ENCODE measurements around the gene RAB3B.

Gene RAB3B, protein sequence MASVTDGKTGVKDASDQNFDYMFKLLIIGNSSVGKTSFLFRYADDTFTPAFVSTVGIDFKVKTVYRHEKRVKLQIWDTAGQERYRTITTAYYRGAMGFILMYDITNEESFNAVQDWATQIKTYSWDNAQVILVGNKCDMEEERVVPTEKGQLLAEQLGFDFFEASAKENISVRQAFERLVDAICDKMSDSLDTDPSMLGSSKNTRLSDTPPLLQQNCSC

DNA sequence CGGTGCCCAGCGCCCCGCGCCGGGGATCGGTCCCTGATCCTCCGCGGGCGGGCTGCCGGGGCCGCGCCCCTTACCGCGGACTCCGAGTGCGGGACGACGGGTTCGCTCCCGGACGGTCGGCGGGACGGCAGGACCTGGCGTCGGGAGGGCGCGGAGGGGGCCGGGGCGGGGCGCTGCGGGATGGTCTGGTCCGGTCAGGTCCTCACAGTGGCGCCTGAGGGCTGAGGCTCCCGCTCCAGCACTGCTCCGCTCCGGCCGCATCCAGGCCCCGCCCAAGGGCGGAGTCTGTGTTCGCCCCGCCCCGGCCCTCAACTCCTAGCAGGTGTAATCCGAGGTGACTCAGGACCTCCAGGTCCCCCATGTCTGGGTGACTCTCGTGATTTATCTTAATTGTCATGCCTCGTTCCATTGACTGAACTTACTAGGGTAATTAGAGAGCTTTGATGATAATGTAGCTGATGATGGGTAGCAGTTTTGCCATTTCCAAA lies at the start of gene RAB3B:
TSS of gene RAB3B (minus strand) at position 223 of the 488 bp plus-strand sequence. CDS start 13,583 bp downstream, outside the sequence.
- peak; percentile 64 for DNase-seq (ENCODE audit: low read depth, low spot score)
- in situ Hi-C loops (cut with HindIII; ENCODE audit: low sequenced_read_pairs): no loop called here
- H3K4me3 ChIP-seq (ENCODE audit: low read depth, low read length): peak within 1 kb of the TSS; percentile 55
- TF ChIP-seq, protein P1, sequence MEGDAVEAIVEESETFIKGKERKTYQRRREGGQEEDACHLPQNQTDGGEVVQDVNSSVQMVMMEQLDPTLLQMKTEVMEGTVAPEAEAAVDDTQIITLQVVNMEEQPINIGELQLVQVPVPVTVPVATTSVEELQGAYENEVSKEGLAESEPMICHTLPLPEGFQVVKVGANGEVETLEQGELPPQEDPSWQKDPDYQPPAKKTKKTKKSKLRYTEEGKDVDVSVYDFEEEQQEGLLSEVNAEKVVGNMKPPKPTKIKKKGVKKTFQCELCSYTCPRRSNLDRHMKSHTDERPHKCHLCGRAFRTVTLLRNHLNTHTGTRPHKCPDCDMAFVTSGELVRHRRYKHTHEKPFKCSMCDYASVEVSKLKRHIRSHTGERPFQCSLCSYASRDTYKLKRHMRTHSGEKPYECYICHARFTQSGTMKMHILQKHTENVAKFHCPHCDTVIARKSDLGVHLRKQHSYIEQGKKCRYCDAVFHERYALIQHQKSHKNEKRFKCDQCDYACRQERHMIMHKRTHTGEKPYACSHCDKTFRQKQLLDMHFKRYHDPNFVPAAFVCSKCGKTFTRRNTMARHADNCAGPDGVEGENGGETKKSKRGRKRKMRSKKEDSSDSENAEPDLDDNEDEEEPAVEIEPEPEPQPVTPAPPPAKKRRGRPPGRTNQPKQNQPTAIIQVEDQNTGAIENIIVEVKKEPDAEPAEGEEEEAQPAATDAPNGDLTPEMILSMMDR (IDR thresholded peaks at IDR 0.05; ENCODE audit: low read depth, low read length): no peak

DNA sequence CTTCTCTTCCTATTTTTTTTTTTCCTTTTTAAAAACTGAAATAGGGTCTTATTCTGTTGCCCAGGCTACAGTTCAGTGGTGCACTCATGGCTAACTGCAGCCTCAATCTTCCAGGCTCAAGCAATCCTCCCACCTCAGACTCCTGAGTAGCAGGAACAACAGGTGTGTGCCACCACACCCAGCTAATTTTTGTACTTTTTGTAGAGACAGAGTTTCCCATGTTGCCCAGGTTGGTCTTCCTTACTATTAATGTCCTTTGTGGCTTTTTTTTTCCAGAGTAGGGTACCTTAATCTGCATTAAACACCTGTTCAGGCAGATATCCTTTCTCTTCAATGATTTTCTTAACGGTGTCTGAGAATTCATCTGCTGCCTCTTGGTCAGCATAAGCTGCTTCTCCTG lies 47.4 kb upstream of the RAB3B start:
- in situ Hi-C loops (cut with HindIII; ENCODE audit: low sequenced_read_pairs): no loop called here
- H3K4me3 ChIP-seq (ENCODE audit: low read depth, low read length): no peak overlapping the region
- TF ChIP-seq, protein P1 (IDR thresholded peaks at IDR 0.05; ENCODE audit: low read depth, low read length): no peak

DNA sequence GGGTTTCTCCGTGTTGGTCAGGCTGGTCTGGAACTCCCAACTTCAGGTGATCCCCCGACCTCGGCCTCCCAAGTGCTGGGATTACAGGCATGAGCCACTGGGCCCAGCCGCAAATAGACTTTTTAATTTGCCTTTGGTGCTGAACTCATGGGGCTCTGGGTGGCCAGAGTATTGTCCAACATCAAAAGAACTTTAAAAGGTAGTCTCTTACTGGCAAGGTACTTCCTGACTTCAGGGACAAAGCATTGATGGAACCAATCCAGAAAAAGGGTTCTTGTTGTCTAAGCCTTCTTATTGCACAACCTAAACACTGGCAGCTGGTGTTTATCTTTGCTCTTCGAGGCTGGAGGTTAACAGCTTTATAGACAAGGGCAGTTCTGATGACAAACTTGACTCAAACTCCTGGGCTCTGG lies 46.9 kb upstream of the RAB3B start:
- in situ Hi-C loops (cut with HindIII; ENCODE audit: low sequenced_read_pairs): no loop called here
- H3K4me3 ChIP-seq (ENCODE audit: low read depth, low read length): no peak overlapping the region
- TF ChIP-seq, protein P1 (IDR thresholded peaks at IDR 0.05; ENCODE audit: low read depth, low read length): no peak
- no peak for DNase-seq (ENCODE audit: low read depth, low spot score)

More for the DNA sequence above, 47.4 kb upstream of the RAB3B start:
- no peak for DNase-seq (ENCODE audit: low read depth, low spot score)

DNA sequence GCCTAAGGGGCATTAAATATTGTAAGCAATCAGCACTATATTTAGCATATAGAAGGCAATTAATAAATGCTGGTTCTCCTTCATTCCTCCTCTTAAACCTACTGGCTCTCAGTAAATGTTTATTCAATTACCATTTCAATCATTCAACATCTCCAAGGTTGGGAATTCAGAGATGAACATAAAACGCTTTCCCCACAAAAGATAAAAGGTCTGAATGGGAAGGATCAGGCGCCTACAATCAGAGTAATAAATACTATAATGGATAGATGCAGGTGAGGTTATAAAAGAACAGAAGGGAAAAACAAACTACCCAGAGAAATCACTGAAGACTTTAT lies 43.5 kb upstream of the RAB3B start:
- no peak for DNase-seq (ENCODE audit: low read depth, low spot score)
- in situ Hi-C loops (cut with HindIII; ENCODE audit: low sequenced_read_pairs): no loop called here
- TF ChIP-seq, protein P1 (IDR thresholded peaks at IDR 0.05; ENCODE audit: low read depth, low read length): no peak

DNA sequence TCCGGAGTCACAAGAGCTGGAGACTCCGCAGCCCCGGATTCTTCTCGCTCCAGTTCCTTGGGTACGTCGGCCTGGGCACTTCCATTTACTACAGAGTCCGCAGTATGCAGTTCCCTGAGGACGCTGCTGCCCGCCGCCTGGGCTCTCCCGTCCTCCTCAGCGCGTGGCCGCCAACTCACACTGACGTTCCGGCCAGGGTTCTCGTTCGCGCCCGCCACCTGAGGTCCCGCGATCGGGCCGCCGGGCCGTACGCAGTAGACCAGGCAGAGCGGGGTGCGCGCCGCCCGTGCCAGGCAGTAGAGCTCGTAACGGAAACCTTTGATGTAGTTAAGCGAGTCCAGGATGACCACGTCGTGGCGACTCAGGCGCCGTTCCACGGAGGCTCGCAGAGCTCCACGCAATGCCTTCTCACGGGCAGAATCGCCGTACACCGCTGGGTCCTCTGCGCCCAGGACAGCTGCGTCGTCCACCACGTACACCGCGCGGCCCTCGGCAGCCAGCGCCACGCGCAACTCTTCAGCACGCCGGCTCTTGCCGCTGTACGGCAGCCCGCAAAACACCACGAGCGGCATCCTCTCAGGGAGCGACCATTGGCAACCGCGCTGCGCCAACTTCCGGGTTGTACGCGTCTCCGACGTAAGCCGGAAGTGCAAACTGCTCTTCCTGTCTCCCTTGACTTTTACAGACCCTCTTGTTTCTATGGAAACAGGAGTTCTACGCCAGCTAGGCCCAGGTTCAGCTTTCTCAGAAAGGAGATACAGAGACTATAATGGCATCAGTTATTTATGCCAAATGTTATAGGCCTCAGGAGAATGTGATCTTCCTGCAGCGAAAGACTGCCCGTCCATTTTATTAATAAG lies 42.9 kb upstream of the RAB3B start, which contains the start of gene KTI12:
TSS of gene KTI12 (minus strand) at position 621 of the 860 bp plus-strand sequence. CDS start at position 572, 49 bp downstream.
- H3K4me3 ChIP-seq (ENCODE audit: low read depth, low read length): peak within 1 kb of the TSS; percentile 92
- TF ChIP-seq, protein P1 (IDR thresholded peaks at IDR 0.05; ENCODE audit: low read depth, low read length): no peak
- in situ Hi-C loops (cut with HindIII; ENCODE audit: low sequenced_read_pairs): no loop called here
- DNase-seq (ENCODE audit: low read depth, low spot score): peak; percentile 89

More for the DNA sequence above, 43.5 kb upstream of the RAB3B start:
- peak overlapping the region; percentile 92 for H3K4me3 ChIP-seq (ENCODE audit: low read depth, low read length)

DNA sequence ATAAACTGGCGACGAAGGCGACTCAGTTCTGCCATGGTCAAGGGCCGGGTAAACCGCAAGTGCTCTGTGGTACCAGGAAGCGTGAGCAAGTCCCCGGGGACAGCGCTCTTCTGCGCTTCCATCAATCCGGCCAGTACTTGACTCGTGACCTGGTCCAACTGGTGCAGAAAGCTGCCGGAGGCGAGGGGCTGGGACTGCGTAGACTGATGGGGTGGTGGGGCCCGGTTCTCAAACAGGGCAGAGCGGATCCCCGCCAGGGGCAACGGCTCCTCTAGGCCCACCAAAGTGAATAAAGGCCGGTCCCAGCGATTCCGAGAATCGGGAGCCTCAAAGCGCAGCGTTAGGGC lies 42.3 kb upstream of the RAB3B start:
- DNase-seq (ENCODE audit: low read depth, low spot score): peak; percentile 50
- TF ChIP-seq, protein P1 (IDR thresholded peaks at IDR 0.05; ENCODE audit: low read depth, low read length): no peak
- peak overlapping the region; percentile 92 for H3K4me3 ChIP-seq (ENCODE audit: low read depth, low read length)
- in situ Hi-C loops (cut with HindIII; ENCODE audit: low sequenced_read_pairs): no loop called here
